NCI-H1092 treated with DMSO at 0.1 percent for 48 hours (cell line): Measurements from ENCODE around the gene FBXO10.

Experiments
- DNase-seq: peaks from one replicate; lab custom pipeline; 2025; lab: John Stamatoyannopoulos, UW

FBXO10 gene

DNA sequence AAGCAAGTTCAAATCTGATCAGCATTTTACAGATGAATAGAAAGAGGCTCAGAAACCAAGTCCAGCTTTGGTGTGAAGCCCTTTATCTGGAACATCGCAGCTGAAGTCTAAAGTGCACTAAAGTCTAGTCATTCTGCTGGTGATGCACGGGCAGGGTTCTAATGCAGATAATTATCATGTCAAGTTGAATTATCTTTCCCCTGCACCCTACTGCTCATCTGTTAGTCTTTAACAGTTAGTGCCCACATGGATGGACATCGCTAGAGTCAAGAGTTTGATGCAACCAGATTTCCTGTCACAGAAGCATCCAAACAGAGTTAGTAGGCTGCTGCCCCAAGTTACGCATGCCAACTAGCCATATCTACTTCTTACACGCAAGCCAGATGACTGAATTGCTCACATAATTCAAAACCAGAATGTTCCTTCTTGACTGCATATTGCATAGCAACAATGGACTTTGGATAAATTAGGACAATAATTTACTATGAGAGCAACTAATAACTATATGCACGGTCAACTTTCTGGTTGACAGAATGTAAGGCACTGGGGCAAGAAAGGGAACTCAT is 17.8 kb upstream of the FBXO10 start:
- DNase-seq: no peak

DNA sequence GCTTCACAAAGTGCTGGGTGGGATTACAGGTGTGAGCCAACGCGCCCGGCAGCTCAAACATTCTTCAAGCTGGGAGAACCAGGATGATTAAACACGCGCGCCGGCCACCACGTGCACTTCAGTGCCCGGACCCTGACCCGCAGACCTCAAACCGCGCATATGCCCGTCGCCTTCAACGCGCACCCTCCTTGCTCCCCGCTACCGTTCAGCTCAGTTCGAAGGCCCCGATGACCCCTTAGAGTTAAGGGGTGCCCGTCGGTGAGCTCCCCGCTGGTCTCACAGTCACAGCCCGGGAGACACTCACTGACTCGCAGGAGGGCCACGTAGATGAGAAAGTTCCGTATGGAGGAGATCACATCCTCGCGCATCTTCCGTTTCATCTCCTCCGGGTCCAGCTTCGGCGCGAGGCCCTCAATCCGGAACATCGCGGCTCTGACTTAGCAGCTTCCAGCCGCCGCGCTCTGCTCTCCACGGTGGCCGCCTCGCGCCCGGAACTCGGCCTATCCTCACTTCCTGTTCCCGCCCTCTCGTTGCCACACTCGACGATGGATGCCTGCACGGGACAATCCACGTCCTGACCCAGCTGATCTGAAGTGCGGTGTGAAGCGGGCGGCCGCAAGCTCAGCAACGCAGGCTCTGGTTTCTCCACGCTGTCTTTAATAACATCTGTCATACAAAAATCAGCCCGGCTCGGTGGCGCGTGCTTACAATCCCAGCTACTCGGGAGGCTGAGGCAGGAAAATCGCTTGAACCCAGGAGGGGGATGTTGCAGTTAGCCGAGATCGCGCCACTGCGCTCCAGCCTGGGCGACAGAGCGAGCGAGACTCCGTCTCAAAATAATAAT is 16.1 kb upstream of the FBXO10 start, which contains the start of gene TOMM5:
TOMM5 (minus strand) TSS at position 490 of the 844 bp plus-strand sequence; CDS start at position 425, 65 bp downstream.
- peak; percentile 93 for DNase-seq

DNA sequence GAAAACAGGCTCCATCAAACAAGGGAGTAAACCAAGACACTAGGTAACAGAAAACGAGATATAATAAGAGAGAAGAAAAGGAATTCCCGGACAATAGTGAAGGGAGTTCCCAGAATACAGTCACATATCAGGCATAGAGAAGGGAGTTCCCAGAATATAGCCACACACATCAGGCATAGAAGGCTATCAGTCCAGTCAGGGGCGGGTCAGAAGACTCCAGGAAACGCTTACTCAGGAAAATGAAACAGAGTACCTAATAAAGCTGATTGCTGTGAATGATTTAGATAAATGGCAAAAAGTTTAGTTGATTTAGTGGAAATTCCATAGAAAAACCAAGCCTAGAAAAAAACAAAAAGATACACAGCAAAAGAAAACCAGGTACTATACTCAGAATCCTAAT is 11.3 kb upstream of the FBXO10 start:
- DNase-seq: no peak

DNA sequence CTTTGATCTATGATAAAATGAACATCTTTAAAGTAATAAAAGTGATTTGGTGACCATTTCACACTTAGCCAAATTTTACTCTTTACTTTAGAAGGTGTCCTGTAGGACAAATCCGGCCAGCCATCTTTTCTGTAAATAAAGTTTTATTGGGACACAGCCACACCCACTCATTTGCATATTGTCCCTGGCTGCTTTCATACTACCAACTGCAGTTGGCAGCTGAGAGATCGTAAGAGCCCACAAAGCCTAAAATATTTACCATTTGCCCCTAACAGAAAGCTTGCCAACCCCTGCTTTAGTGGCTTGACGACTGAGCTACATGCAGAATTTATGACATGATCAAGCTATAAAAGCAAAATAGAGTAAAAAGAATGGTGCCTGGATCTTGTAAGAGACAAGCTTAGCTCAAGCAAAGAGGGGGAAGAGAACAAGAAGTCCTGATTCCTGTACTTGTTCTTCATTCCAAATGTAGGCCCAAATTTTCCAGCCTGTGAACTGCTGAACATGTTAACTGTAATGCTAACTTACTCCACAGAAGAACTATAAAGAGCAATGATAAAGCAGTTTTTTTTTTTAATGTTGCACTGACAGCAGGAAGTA is 7.4 kb upstream of the FBXO10 start:
- DNase-seq: no peak

DNA sequence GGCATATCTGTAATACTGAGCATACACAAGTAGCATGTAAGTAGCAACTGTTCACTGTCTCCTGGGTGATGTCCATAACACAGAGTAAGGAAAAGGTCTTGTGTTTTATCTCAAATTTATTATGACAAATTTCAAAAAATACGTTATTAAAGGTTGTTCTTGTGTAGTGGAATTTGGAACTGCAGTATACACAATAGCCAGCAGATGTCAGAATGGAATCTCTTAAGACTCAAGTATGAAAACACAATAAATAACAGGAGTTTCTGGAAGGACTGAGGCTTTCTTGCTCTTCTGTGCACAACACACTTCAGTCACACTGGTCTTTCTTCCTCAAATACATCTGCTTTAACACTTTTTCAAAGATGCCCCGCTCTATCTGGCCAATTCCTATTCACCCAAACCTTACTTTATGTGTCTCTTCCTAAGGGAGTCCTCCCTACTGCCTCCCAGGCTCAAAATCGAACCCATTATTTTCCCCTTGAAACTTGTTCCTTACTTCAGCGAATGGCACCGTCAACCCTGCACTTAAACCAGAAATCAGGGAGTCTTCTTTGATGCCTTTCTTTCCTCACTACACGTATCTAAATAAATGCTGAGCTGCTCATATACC is 6.5 kb upstream of the FBXO10 start:
- peak; percentile 27 for DNase-seq

DNA sequence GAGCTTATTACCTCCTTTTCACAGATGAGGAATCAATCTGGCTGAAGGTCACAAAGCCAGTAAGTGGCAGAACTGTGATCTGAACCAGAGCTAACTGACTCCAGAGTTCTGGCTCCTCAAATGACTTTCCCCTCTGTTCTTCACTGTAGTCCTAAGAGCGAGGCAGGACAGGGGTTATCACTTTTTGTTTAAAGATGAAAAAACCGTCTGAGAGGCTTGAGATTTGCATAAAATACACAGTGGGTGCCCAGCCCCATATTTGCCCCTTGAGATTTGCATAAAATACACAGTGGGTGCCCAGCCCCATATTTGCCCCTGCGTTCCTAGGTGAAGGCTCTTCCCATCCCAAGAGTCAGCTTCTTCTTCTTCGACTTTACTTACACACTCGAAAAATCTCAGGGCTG is 667 bp downstream of the FBXO10 start:
- DNase-seq: no peak

DNA sequence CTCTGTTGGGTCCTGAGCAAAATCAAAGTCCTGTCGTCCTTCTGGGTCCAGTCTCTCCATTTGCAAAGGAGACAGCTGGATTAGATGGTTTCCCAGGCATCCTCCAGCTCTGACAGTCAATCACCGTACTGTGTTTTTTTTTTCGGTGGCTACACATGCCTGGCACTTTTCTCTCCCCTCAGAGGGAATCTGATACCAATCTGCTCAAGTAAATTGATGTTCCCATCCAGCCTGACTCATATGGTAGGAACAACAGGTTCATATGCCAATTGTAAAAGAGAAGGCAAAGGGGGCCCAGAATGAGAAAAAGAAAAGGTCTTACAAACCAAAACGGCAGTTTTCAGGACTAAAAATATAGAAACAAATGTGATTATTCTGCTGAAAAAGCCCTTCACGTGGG is 1.2 kb downstream of the FBXO10 start:
- DNase-seq: no peak

DNA sequence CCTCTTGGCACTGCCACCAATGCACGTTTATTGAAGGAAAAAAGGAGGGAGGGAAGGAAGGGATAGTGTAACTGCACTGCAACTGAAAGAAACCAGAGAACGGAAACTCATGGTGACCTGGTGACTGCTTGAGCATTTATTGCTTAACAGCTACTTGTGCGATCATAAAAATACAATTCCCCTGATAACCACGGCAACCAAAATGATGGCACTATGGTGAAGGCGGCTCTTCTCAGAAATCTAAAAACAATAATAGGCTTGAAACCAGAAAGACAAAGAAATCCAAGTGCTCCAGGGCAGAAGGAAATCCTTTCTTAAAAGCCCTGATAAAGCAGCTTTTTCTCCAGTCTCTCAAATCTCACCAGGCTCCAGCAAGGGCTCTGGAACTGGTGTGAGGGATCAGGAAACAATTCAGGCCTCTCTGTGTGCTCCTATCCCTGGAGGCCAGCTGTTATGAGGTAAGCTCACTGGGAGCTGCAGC is 1.9 kb downstream of the FBXO10 start:
- no peak for DNase-seq

DNA sequence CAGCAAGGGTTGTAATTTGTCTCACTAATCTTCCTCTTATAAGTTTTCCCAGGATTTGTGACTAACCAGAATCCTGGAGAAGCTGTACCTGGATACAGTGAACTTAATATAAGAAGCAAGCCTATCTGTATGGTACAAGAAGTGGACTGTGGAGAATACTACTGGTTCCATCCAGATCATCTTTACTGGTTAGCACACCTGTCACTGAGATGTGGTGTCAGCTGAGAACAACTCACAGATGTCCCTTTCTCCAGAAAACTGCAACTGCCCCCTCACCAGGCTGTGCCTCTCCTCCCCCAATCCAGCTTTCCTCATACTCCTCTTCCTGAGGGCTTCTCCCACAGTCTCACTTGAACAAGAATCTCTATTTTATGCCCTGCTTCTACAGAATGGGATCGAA is 4.9 kb downstream of the FBXO10 start:
- DNase-seq: no peak

DNA sequence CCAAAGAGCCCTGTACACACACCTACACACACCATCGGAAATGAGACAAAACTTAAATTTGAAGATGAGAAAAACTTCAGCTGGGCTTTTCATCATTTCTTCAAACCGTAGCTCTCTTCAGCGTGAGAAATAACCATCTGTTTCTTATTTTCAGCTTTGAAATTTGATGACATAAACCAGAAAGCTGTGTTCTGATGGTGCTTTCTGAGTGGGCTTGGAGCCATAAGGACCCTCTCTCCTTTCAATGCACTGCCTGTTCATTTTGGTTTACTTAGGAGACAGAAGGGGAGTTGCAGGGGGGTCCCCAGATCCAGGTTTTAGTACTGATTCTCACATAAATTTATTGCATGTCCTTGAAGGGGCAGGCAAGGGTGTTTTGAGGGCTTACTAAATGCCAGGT is 9.5 kb downstream of the FBXO10 start:
- DNase-seq: no peak

DNA sequence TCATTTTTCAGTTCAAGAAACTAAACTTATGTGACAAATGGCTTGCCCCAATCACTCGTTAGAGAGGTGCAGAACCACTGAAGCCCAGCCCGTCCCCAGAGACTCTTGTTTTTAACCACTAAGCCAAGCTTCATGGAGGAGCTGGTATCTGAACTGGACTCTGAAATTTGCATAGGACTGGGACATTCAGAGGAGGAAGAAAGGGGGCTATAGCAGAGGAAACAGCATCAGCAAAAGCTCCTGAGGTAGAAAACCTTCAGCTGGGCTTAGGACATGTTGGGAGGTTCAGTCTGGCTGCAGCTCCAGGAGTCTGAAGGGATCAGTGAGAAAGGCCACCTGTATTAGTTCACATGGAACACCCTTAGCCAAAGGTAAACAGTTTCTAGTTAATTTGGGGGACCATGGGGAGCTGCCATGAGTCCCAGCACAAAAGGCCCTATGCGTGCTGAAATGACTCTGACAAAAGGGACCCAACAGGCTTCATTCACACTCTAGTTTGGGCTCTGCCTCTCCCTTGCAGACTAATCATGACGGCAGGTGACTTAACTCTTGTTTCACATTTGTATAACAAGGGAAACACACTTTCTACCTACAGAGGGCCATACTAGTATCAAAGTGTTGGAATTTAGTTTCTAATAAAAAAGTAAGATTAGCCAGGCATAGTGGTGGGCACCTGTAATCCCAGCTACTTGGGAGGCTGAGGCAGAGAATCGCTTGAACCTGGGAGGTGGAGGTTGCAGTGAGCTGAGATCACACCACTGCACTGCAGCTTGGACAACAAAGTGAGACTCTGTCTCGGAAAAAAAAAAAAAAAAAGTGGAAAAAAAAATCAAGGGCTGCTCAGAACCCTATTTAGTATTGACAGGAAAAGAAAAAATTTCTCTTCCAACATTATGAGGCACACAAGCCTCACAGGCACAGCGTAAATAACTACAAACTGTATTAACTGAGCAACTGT is 10.2 kb downstream of the FBXO10 start:
- no peak for DNase-seq

DNA sequence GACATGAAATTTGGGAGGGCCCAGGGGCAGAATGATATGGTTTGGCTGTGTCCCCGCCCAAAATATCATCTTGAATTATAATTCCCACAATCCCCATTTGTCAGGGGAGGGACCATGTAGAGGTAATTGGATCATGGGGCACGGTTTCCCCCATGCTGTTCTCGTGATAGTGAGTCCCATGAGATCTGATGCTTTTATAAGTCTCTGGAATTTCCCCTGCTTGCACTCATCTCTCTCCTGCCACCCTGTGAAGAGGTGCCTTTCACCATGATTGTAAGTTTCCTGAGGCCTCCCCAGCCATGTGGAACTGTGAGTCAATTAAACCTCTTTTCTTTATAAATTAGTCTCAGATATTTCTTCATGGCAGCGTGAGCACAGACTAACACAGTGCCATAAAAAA is 11.3 kb downstream of the FBXO10 start:
- DNase-seq: no peak

DNA sequence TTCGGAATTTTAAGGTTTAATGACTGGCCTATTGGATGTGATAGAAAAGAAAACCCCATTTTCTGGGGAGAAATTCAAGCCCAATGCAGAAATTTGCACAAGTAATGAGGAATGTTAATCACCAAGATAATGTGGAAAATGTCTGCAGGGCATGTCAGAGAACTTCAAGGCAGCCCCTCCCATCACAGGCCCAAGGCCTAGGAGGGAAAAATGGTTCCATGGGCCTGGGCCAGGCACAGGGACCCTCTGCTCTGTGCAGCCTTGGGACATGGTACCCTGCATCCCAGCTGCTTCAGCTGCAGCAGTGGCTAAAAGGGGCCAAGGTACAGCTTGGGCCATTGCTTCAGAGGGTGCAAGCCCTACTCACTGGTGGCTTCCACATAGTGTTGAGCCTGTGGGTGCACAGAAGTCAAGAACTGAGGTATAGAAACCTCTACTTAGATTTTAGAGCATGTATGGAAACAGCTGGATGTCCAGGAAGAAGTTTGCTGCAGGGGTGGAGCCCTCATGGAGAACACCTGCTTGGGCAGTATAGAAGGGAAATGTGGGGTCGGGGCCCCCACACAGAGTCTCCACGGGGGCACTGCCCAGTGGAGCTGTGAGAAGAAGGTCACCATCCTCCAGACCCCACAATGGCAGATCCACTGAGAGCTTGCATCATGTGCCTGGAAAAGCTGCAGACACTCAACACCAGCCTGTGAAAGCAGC is 12.2 kb downstream of the FBXO10 start:
- no peak for DNase-seq

DNA sequence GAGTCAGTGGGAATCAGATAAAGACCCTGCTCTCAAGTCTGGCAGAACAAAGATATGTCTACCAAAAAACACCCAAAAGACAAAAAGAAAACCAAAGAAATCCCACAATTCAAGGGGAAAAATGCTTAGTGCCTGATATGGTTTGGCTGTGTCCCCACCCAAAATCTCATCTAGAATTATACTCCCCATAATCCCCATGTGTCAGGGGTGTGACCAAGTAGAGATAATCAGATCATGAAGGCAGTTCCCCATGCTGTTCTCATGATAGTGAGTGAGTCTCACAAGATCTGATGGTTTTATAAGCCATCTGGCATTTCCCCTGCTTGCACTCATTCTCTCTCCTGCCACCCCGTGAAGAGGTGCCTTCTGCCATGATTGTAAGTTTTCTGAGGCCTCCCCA is 13.4 kb downstream of the FBXO10 start:
- DNase-seq: no peak

DNA sequence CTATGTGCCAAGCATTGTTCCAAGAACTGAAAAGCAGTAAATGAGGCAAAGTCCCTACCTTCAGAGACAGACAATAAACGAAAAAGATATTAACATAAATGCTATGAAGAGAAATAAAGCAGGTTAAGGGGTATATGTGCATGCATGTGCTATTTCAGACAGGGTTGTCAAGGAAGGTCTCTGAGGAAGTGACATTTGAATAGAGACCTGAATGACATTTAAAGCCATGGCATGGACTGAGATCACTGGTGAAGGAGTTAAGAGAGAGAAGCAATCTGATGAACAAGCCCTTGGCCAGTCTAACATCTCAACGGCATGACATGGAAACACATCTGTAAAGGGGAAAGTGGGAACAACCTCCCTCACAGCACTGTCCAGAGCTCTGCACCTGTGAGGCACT is 14.5 kb downstream of the FBXO10 start:
- no peak for DNase-seq

DNA sequence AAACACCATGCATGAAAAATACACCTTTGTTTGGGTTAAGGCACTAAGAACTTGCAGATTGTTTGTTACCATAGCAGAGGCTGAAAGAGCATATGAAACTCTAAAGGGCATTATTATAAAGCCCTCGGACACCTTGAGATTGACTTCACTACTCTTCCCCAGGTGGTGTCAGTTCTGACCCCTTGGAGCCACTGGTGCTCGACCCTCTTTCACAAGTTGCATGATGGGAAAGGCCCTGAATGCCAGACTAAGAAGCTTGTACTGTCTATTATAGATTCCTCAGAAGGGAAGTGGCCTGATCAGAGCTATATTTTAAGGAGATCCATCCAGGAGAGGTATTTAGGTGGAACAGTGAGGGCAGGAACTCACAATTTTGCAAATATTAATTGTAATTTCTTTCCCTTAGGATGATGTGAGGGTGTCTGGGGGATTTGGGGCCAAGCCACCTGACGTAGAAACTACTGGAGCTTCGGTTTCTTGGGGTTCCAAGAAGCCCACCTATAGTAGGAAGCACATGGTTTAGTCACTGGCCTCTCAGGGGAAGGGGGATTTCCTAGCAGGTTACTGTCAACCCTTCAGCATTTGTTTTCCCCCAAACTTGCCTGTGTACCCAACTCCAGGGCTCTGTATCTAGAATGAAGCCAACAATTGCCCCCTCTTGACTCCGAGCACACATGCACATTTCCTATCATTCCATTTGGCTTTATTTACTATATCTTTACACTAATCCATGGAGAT is 16.2 kb downstream of the FBXO10 start:
- DNase-seq: no peak

DNA sequence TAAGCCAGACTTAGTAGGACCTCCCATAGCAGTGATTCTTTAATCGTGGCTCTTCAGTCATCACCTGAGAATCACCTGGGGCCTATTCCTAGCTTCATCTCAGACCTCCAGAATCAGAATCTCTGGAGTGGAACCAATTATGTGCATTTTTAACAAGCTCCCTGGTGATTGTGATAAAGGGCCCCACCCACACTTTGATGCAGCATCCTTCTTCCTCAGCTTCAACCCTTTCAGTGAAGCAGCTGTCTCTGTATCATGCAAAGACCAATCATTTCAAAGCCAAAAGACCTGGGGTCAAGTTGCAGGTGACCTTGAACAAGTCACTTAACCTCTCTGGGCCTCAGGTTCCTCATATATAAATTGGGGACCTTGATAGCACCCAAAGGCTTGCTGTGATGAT is 17.1 kb downstream of the FBXO10 start:
- no peak for DNase-seq

DNA sequence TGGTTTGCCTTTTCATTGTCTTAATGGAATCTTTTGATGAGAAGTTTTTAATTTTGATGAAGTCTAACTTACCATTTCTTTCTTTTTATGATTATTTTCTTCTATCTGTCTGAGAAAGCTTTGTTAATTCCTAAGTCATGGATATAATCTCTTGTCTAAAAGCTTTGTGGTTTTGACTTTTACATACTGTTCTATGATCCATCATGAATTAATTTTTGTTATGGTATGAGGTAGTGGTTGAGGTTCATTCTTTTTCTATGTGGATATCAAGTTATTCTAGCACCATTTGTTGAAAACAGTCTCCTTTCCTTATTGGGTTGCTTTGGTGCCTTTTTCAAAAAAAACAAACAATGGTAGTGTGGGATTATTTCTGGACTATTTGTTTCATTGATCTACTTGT is 20.4 kb downstream of the FBXO10 start:
- DNase-seq: no peak

DNA sequence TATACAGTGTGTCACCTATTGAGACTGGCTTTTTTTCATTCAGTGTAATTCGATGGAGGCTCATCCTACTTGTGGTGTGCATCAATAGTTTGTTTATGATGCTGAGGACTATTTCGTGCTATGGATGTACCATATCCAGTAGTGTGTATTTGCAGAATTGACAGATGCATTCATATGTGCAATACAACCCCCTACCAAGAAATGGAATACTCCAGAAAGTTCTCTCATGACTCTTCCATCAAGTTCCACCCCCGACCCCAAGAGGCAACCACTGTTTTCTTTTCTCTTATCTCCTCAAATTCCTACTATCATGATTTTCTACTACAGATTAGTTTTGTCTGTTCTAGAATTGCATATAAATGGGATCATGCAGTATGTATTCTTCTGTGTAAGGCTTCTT is 21.9 kb downstream of the FBXO10 start:
- DNase-seq: no peak

DNA sequence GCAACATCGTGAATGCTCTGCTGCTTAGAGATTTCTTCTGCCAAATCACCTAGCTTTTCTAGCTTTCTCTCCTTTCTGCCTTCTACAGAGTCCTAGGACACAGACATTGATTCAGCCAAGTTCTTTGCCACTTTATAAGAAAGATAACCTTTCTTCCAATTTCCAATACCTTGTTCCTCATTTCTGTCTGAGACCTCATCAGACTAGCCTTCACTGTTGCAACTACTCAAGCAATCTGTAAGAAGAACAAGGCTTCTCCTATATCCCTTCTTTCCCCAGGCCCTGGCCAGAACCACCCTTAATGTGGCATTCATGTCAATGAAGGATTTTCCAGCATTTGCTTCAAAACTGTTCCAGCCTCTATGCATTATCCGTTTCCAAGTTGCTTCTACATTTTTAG is 24.3 kb downstream of the FBXO10 start:
- no peak for DNase-seq
